Erythroblast (primary cell): Measurements from ENCODE around the gene GPC2.

ENCODE experiments used
- GATA1 ChIP-seq: IDR thresholded peaks from 2 replicates; pipeline ENCODE4 v1.6.1; 2011; ENCODE audit warnings: low read depth, mild to moderate bottlenecking, control low read depth, low read length, moderate library complexity
- POLR2A ChIP-seq: IDR thresholded peaks from 2 replicates; pipeline ENCODE4 v1.6.1; 2011; ENCODE audit warnings: mild to moderate bottlenecking, low read length

- no peak for TF ChIP-seq POLR2A
- TF ChIP-seq GATA1 = no peak
These were observed 17.1 kb downstream of the GPC2 start for GRCh38 chr7:100160067-100160466.
